NCI-H510A treated with DMSO at 0.1 percent for 48 hours (cell line): ENCODE results near the gene UGT1A9.
"Not testable (repeated sequence)": the region's sequence is repeated elsewhere in the genome, so short reads cannot be mapped to it uniquely, and the experiment has no call there.

Experiments used
- DNase-seq: peaks from one replicate; lab custom pipeline; 2025; lab: John Stamatoyannopoulos, UW

UGT1A9 gene

DNA sequence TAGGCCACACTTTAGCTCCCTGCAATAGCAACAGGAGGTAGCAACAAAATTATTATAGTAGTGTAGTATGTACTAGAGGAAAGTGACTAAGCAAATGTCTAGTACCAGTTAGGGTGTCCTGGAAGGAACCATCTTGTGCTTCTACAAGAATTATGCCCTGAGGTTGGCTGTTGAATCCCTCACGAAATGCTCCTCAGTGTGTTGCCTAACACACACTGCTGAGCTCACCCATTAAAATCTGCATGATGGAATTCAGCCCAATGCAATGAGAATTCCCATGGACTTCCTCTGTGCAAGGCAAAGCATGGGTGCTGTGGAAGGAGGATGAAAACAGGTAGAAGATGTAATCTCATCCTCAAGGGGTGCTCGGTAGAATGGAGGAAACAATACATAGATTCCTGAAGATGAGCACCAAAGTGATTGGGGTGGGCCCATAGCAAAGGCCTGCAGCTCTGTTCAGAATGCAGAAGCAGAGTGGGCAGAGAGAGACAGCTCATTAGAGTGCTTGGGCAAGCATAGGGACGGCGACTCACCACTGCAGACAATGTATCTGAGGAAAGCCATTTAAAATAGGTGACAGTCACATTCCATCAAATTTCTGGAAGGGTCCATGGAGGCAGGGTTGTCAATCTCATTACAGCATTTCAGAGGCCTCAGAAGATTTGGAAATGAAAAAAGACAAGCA lies 8.8 kb downstream of the UGT1A9 start:
- no peak for DNase-seq

DNA sequence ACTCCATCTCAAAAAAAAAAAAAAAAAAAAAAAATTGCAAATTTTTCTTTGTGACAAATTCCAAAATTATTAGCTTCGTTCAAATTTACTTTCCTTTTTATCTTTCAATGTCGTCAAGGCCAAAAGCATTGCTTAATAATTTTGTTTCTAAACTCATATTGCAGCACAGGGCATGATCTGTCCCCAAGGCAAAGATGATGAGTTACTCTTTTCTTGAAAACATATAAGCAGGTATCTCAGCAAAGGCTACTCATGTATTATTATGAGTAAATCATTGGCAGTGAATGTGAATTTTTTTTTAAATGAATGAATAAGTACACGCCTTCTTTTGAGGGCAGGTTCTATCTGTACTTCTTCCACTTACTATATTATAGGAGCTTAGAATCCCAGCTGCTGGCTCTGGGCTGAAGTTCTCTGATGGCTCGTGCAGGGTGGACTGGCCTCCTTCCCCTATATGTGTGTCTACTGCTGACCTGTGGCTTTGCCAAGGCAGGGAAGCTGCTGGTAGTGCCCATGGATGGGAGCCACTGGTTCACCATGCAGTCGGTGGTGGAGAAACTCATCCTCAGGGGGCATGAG lies 9.9 kb downstream of the UGT1A9 start, which contains the start of gene UGT1A7:
Gene UGT1A7 (plus strand): TSS at position 381 of the 579 bp plus-strand sequence. CDS start 37 bp downstream, at position 418.
- no peak for DNase-seq

DNA sequence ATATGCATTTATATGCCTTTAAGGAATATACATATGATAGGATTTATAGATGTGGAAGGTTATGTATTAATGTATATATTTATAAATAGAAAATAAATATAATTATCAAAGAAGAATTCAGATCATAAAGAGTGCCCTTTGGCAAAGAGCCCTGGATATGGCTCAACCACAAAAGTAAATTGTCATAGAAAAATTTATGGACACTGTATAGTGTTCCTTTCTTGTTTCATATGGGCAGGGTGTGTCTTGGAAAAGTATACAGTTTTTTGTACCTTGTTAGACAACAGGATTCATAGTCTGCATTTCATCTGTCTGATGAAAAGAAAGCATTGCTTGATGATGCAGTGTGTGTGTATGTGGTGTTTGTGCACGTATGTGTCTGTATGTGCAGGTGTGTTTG lies 12.9 kb downstream of the UGT1A9 start:
- no peak for DNase-seq

DNA sequence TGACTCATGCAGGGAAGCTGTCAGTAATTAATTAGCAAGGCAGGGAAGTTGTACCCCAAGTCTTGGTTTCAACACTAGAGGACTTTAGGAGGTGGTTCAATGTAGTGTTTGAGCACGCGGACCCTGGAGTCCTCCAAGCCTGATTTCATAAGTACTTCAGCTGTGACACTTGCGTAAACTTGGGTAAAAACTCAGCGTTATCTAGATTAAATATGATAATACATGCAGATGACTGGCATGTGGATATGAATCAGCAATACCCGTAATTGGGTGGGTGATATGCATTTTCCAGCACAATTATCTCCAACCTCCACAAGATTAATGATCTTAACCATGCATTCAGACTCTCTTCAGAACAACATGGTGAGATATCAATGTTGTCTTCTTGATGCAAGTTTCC lies 15.2 kb downstream of the UGT1A9 start:
- no peak for DNase-seq

DNA sequence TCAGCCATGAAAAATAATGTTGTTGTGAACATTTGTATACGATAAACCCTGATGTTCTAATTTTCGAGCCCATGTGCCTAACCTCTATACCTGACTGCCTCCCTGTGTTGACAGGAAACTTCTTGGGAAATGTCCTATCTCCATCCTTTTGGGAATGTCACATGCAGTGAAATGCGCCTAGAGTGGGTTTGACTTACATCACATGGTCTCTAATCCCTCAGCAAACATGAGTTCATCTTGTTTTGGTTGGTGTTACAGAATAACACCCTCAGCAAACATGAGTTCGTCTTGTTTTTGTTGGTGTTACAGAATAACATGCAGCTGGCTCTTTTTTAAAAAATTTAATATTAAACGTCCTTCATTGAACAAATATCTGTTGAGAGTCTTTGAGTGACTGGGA lies 16.6 kb downstream of the UGT1A9 start:
- no peak for DNase-seq

DNA sequence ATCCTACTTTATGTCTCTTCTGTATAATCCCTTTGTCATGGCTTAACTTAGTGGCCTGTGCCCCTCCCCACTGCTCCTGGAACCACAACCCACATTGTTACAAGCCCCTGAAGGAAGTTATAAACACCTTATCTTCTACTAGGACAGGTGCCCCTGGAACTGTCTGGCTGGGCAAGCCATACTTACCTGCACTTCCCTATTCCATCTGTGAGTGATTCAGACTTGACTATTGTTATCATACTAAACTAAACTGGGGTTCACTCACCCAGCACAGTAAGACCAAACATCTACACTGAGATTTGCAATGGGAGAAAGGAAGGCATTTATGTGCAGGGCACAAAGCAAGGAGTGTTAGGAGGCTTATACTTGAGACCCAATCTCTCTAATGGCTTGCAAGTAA lies 17.3 kb downstream of the UGT1A9 start:
- DNase-seq: no peak

DNA sequence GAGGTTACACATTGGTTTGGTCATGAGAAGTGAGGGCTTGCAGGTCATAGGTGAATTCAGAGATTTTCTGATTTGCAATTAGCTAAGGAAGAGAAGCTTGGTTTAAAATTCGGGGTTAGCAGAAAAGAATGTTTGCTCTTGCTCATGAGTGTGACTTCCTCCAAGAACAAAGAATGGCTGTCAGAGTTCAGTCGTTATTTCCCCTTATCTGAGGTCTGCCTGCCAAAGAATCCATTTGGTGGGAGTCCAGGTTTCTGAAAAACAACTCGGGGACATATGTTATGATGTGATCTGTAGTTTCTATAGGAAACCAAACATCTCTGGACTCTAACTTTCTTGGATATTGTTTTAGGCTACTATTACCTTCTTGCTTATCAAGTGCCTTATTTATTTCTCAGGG lies 17.8 kb downstream of the UGT1A9 start:
- no peak for DNase-seq

DNA sequence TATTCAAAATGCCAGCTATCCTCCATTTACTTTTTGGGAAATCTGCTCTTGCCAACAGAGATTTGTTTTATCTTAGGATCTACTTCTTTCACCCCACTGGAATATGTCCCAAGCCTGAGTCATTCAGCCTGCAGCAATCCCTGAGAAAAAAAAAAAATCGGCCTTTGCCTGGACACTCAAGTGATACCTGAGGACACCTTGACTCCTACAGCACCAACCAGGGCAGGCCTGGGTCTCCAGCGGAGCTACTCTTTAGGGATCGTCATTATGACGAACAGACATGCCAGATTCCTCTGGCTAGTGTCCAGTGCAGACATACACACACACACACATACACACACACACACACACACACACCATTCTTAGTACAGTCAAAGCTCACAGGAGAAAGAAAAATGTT lies 18.7 kb downstream of the UGT1A9 start:
- no peak for DNase-seq

DNA sequence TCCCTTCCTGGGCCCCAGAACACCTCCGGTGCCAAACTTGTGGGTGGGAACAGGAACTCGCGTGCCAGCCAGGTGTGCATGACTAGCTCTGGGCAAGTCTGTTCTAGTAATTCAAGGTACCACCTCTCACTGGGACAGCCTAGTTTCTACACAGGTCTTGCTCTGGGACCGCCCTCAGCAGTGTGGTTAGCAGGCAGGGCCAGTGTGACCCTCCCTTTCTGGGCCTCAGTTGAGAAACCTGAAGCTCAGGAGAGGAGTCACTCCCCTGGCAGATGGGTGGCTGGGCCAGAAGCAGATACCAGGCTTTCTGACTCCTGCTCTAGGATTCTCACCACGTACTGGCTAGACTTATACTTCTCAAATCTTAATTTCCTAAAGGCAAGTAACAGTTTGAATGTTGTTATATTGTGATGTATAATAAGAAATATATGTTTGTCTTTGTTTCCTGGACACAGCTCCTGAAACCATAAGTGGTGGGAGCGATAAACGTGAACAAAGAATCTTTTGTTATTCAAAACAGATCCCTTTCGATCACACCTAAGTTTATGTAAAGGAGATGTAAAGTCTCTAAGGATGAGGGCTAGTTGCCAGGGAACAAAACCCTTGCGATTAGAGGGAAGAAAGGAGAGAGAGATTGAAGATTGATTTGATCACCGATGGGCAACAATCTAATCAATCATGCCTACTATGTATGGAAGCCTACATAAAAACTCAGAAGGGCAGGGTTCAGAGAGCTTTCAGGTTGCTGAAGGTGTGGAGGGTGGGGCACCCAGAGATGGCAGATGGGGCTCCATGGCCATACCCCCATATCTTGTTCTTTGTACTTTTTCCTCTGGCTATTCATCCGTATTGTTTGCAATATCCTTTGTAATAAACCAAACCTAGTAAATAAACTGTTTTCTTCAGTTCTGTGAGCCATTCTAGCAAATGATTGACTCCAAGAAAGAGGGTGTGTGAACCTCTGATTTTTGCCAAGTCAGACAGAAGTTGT lies 20.0 kb downstream of the UGT1A9 start:
- DNase-seq: no peak

DNA sequence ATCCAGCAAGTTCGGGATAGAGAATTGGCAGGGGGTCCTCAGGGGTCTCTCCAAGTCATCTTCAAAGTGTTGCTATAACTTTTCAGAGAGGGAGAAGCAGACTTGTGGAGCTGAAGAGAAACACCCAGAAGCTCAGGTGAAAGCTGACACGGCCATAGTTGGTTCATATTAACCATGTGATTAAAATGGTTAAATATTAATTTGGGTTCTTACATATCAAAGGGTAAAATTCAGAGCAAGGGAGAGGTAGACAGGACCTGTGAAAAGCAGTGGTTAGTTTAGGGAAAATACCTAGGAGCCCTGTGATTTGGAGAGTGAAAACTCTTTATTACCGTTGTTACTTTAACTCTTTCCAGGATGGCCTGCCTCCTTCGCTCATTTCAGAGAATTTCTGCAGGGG lies 20.9 kb downstream of the UGT1A9 start, which contains the start of gene UGT1A6:
Gene UGT1A6 (plus strand): TSS at position 243 of the 400 bp plus-strand sequence. CDS start 115 bp downstream, at position 358.
- DNase-seq: no peak

DNA sequence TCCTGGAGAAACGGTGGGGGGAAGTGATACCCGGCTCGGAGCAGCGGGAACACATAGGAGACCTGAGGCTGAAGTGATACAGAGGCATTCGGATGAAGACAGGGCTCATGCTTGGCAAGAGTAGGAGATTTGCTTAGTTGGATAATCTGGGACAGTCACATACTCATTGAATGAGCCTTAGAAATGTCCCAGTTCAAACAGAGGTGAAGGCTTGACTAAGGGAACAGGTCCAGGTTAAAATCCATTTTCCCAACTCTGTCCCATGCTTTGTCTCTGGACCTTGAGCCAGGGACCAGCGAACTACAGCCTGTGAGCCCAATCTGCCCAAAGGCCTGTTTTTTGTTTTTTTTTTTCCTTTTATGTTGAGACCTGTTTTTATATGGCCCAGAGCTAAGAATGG lies 22.3 kb downstream of the UGT1A9 start:
- no peak for DNase-seq

DNA sequence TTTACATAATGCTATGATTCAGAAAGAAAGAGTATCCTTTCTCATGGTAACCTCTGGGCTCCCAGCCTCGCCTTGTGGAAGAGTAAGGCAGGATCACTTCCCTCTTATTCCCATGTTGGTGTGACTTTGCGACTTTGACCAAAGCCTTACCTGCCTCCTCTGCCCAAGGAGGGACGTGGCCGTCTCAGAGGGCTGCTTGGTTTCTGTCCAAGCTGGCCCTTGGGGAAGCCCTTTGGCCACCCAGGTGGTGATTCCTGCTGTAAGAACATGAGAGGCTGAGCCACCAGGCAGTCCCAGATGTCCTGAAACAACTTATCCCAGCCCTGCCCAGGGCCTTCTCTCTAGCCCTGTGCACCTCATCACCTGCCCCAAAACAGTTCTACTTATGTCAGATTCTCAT lies 27.0 kb downstream of the UGT1A9 start:
- DNase-seq: no peak

DNA sequence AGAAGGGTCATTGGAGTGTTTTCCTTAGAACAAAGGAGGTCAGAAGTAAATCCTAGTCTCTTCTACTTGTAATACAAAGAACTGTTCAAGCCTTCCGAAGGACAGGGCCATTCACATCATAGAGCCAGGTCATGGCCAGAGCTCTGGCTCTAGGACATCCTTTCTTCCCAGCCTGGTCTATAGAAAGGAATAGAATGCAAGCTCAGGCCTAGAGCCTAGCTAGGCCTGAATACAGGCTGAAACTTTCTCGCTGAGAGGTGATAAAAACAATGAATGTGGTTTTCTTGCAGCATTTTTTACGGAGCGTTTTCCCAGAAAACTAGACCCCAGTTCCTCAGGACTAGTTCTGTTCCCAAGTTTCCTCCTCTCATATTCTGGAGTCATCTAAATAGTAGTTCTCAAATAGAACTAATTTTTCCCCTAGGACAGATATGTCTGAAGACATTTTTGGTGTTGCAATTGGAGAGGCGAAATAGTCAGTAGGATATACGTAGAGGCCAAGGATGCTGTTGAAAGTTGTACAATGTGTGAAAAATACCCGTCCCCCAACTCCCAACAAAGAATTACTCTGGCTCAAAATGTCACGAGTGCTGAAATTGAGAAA lies 27.8 kb downstream of the UGT1A9 start:
- no peak for DNase-seq

DNA sequence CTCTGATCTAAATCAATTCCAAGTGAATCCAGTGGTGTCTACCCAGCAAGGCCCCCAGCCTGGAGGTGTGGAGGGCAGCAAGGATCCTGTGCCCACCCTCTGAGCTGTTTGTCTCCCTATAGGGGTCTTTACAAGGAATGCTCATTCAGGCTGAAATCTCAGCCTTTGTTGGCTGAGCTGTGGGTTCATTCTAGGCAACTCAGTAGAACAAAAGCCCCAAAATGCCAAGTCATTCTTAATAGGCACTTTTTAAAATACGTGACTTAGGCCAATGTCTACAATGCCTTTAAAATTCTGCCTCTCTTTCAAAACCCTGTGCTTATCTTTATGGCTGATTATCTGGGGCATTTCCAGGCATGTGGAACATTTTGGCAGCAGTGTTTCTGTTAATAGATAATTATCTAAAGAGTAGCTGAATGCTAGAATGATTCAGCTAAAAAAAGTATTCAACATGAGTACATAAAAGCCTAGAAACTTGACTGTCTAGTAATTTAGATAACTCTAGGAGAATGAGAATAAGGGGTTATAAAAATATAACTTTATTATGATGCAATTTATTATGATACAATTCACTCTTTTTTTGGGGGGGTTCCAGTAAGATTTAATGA lies 28.4 kb downstream of the UGT1A9 start:
- no peak for DNase-seq

DNA sequence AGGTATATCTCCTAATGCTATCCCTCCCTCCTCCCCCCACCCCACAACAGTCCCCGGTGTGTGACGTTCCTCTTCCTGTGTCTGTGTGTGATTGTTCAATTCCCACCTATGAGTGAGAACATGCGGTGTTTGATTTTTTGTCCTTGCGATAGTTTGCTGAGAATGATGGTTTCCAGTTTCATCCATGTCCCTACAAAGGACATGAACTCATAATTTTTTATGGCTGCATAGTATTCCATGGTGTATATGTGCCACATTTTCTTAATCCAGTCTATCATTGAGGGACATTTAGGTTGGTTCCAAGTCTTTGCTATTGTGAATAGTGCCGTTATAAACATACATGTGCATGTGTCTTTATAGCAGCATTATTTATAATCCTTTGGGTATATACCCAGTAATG lies 29.1 kb downstream of the UGT1A9 start:
- DNase-seq: not testable (repeated sequence)

DNA sequence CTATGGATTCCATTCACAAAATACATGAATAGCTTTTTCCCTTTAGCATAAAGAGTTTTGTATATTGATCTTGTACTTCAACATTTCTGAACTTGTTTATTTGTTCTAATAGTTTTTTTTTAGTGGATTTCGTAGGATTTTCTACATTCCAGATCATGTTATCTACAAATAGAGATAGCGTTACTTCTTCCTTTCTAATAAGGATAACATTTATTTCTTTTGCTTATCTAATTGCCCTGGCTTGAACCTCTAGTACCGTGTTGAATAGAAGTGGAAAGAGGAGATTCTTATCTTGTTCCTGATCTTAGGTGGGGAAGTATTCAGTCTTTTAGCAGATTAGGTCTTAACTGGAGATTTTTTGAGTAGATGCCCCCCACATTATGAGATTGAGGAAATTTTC lies 30.5 kb downstream of the UGT1A9 start:
- DNase-seq: no peak

DNA sequence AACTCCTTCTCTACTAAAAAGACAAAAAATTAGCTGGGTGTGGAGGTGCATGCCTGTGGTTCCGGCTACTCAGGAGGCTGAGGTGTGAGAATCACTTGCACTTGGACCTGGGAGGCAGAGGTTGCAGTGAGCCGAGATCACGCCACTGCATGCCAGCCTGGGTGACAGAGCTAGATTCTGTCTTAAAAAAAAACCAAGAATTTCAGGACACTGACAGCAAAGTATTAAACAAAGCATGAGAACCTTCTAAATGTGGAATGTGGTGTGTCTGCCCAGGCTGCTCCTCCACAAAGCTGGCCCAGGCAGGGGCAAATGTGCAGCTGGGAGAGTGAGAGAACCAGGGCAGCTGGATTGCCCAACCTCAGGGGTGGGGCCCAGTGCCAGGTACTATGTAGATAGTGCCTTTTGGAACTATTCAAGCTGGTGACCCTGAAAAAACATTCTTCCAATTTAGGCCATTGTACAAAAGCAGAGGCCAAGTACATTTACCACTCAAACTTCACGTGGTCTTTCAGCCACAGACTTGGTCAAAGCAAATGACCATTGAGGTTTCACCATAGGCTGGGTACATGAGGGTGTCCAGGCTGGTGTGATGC lies 34.3 kb downstream of the UGT1A9 start:
- DNase-seq: no peak

DNA sequence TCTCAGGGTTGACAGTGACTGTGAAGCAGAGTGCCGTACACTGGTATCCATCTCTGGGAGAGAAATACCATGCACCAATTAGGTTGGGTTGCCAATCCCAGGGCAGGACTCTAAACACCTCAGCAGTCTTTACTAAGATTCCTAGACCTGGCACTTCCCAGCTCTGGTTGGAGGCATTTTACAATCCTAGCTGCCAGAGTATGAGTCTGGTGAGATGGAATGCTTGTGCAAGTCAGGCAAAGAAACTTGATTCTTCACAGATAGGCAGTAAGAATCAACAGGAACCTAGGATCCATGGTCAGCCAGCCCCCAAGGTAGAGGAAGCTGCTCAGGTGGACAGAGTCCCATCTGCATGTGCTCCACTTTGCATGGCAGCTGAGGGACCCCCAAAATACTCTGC lies 35.0 kb downstream of the UGT1A9 start:
- no peak for DNase-seq

DNA sequence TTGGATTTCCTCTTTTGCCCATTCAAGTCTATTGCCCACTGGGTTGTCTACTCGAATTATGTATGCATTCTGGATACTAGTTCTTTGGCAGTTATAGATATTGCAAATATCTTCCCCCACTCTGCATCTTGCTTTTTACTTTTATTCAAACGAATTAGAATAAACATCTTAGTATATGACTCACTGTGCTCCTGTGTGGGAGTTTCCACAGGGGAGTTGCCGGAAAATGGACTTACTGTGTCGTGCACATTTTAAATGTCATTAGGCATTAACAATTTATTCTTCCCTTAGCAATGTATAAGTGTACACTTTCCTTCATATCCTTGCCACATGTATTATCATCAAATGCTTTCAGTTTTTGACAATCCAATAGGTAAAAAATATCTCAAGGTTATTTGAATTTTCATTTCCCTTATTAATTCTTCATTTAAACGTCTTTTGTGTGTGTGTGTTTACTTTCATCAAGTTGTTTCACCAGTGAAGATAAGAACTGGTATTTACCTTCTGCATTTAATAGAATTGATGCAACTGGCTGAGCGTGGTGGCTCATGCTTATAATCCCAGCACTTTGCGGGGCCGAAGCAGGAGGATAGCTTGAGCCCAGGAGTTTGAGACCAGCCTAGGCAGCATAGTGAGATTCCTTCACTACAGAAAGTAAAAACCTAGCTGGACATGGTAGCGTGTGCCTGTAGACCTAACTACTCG lies 36.4 kb downstream of the UGT1A9 start:
- no peak for DNase-seq

DNA sequence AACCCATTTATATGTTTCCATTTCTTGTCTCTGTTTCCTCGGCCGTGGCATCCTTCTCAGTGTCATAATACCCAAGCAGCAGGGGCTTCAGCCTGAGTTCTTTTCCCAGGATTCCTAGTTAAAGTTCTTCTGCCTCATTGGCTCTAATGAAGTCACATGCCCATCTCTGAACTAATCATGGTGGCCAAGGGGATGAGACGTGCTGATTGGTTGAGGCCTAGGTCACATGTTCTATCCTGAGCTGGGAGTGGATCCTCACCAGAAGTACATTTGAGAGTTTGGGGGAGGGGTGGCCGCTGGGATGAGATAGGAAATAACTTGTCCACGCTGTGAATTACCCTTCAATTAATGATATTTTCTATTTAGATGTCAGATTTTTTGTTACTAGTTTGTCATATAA lies 37.2 kb downstream of the UGT1A9 start:
- no peak for DNase-seq
